ENCODE results near the gene BCOR.

- no peak for TF ChIP-seq CTCF (conservative IDR thresholded peaks at IDR 0.05)
- TF ChIP-seq ZFX (IDR thresholded peaks at IDR 0.05), result no peak
These were observed 39.0 kb downstream of the BCOR start for GRCh38 chrX:40058719-40059118.

Data from C4-2B (cell line).